ENCODE measurements around the gene GUCD1.

DNA sequence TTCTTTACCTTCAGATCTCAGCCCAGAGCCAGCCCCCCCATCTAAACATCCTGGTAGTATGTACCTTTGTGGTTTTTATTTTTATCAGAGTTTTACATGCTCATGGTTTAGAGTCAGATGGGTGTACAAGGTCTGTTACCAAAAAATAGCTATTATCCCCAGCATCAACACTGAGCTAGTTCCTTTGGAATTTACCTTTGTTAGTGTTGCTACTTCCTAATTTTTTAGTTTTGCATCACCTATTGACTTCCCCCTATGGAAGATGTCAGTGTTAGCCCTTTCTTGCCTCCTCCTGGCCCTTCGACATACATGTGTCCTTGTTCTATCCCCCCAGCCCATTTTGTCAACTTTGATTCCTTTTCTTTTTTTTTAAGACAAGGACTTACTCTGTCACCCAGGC, 52.4 kb downstream of the GUCD1 start:
- TF ChIP-seq, protein P1, sequence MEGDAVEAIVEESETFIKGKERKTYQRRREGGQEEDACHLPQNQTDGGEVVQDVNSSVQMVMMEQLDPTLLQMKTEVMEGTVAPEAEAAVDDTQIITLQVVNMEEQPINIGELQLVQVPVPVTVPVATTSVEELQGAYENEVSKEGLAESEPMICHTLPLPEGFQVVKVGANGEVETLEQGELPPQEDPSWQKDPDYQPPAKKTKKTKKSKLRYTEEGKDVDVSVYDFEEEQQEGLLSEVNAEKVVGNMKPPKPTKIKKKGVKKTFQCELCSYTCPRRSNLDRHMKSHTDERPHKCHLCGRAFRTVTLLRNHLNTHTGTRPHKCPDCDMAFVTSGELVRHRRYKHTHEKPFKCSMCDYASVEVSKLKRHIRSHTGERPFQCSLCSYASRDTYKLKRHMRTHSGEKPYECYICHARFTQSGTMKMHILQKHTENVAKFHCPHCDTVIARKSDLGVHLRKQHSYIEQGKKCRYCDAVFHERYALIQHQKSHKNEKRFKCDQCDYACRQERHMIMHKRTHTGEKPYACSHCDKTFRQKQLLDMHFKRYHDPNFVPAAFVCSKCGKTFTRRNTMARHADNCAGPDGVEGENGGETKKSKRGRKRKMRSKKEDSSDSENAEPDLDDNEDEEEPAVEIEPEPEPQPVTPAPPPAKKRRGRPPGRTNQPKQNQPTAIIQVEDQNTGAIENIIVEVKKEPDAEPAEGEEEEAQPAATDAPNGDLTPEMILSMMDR (IDR thresholded peaks at IDR 0.05) = no peak
- TF ChIP-seq POLR2A (IDR thresholded peaks at IDR 0.05) = no peak

Measured in adrenal gland (tissue), 5 donors.